ENCODE data around the gene CYP4V2. TPM values are rescaled to one million over a fixed set of nuclear protein-coding genes. Genes with fewer than 3 reads are reported as not detected.

The CYP4V2 gene
- total RNA-seq, 1 donor from 2014 or later = 3.2 TPM

DNA sequence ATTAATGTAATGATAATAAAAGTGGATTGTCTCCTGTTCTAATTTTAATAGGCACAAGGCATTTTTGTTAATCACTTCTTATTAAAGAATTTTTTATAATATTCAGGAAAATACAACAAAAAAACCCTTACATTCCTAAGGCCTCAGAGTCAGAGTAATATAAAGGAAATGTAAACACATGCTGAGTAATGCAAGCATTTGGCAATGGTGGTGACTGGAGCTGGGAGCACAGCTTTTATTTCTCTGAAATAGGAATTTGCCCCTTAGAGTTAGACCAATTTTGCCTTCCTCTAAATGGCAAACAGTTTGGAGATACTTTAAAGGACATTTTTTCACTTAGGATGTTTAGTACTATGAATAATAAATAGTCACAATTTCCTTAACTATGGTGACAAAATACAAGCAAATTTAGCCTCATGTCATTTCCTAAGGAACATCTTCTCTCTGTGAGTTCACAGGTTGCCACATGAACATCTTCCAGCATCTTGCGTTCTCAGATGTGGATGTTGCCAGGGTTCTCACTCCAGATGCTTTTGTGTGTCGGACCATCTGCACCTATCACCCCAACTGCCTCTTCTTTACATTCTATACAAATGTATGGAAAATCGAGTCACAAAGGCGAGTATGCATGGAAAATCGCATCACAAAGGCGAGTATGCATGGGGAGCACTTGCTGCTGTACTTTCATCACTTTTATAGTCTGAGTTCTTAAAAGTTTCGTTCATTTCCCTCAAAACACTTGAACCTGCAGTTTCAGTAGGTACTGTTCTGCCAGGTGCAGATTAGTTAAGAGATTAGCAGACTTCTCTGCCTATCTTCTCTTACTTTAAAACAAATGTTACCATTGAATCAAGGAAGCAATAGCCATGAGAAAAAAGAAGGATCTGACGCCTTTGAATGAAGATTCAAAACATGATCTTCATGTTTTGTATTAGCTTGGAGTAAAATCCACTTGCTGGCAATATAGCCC is 58.7 kb downstream of the CYP4V2 start:
- DNase-seq (ENCODE audit: low read depth) = no peak
- no peak overlapping the region for H3K4me3 ChIP-seq (ENCODE audit: low read depth, low read length)
- no peak for TF ChIP-seq CTCF (conservative IDR thresholded peaks at IDR 0.05; ENCODE audit: low read depth, low read length)

- no peak for DNase-seq (ENCODE audit: low read depth)
- H3K4me3 ChIP-seq (ENCODE audit: low read depth, low read length) = no peak overlapping the region
- TF ChIP-seq CTCF (conservative IDR thresholded peaks at IDR 0.05; ENCODE audit: low read depth, low read length) = no peak
Measured at GRCh38 chr4:186250760-186251159, 59.4 kb downstream of the CYP4V2 start.

GRCh38 chr4:186255122-186255521 is 63.8 kb downstream of the CYP4V2 start:
- TF ChIP-seq CTCF (conservative IDR thresholded peaks at IDR 0.05; ENCODE audit: low read depth, low read length) = no peak
- H3K4me3 ChIP-seq (ENCODE audit: low read depth, low read length) = no peak overlapping the region
- DNase-seq (ENCODE audit: low read depth) = no peak

- TF ChIP-seq CTCF (conservative IDR thresholded peaks at IDR 0.05; ENCODE audit: low read depth, low read length) = no peak
- no peak overlapping the region for H3K4me3 ChIP-seq (ENCODE audit: low read depth, low read length)
- DNase-seq (ENCODE audit: low read depth) = no peak
Measured at GRCh38 chr4:186258216-186258811, 66.9 kb downstream of the CYP4V2 start.

- DNase-seq (ENCODE audit: low read depth) = no peak
- H3K4me3 ChIP-seq (ENCODE audit: low read depth, low read length) = no peak overlapping the region
Measured at GRCh38 chr4:186260117-186260503, 68.7 kb downstream of the CYP4V2 start.

More at GRCh38 chr4:186260117-186260503, 68.7 kb downstream of the CYP4V2 start:
- no peak for TF ChIP-seq CTCF (conservative IDR thresholded peaks at IDR 0.05; ENCODE audit: low read depth, low read length)

Other genes starting within 250 kb of the CYP4V2 start
- 4.7 and 5.5 TPM in 2 replicates for gene TLR3, start 122.4 kb upstream of the CYP4V2 start, total RNA-seq
- 23.1 and 25.1 TPM in 2 replicates for gene FAM149A, start 86.9 kb upstream of the CYP4V2 start, total RNA-seq
- not detected in 2 replicates for gene KLKB1, start 35.9 kb downstream of the CYP4V2 start, total RNA-seq
- gene F11, start 74.6 kb downstream of the CYP4V2 start, total RNA-seq = not detected in 2 replicates

Measured in epithelial cell of proximal tubule (primary cell).